Measurements from ENCODE around the gene VPS9D1. TPM values are rescaled to one million over a fixed set of nuclear protein-coding genes. Genes with fewer than 3 reads are reported as not detected.

The VPS9D1 gene
- polyA plus RNA-seq, 2 of the 4 experiments (the other 2 are of a cell fraction), result 2.1 to 5.4 TPM

- ChIA-PET POLR2A (no interaction called here), CTCF (interaction anchor here (0.6 kb wide), 2 partner anchors 24 to 62 kb away, joined by 3 to 4 read pairs; no protein-coding TSS in a partner anchor)
- no peak overlapping the region for H3K27ac ChIP-seq
- DNase-seq (ENCODE audit: low read depth in 1 of 2, low spot score in 1 of 2) (no peak), ATAC-seq (no peak), FAIRE-seq (no peak)
- TF ChIP-seq REST (IDR thresholded peaks at IDR 0.05) (no peak), CTCF (IDR thresholded peaks at IDR 0.05) (no peak), CEBPB (IDR thresholded peaks at IDR 0.05) (no peak), CHD4 (IDR thresholded peaks at IDR 0.05; ENCODE audit: borderline replicate concordance) (no peak), HOXB13 (CRISPR knock-in tag; IDR thresholded peaks at IDR 0.05; ENCODE audit: low read depth) (no peak), ZSCAN20 (CRISPR knock-in tag; IDR thresholded peaks at IDR 0.05) (no peak), EHF (CRISPR knock-in tag; IDR thresholded peaks at IDR 0.05) (no peak)
- peaks cover 11% of the 10 kb centered on the region for H3K4me1 ChIP-seq
- 94% methylated on average over 17 of the region's 17 CpGs for WGBS (ENCODE audit: missing lambda C conversion rate)
- H3K9me3 ChIP-seq, result no peaks in the 10 kb centered on the region
- no peak overlapping the region for H3K4me2 ChIP-seq
- H3K4me3 ChIP-seq, result no peak overlapping the region
These were observed 6.9 kb upstream of the VPS9D1 start for GRCh38 chr16:89727406-89728120.

GRCh38 chr16:89723279-89724250 lies 2.9 kb upstream of the VPS9D1 start:
- 86% methylated on average over 16 of the region's 30 CpGs for WGBS (ENCODE audit: missing lambda C conversion rate)
- ChIA-PET CTCF (interaction anchor here (0.6 to 3.4 kb wide), 7 partner anchors 12 to 148 kb away, joined by 3 to 14 read pairs (median 3); partner anchors contain the start of gene CPNE7), POLR2A (no interaction called here)
- FAIRE-seq, result no peak
- DNase-seq (ENCODE audit: low read depth in 1 of 2, low spot score in 1 of 2), result no peak
- TF ChIP-seq RAD21 (conservative IDR thresholded peaks at IDR 0.05 in 1 of 2, IDR thresholded peaks at IDR 0.05 in 1 of 2), result no peak
- TF ChIP-seq FOSL2 (IDR thresholded peaks at IDR 0.05), result no peak
- TF ChIP-seq FOSL2 (CRISPR knock-in tag; IDR thresholded peaks at IDR 0.05), result no peak
- TF ChIP-seq JUN (IDR thresholded peaks at IDR 0.05), result no peak
- Histone ChIP-seq H3K9me3 (no peaks in the 10 kb centered on the region), H3K4me2 (peak overlapping the region; percentile 98), H3K27ac (peak overlapping the region in 1 of 2 experiments; percentile 96; a peak in 2 of 6 replicates), H3K4me3 (peak overlapping the region; percentile 94; the same call in 1 of the 3 replicates), H3K4me1 (peaks cover 29% of the 10 kb centered on the region)
- no peak for ATAC-seq

Data from A549 (cell line).